Stimulated activated CD4-positive, alpha-beta T cell treated with anti-CD3 and anti-CD28 coated beads, Interleukin-4, amount 100 ng/mL, for 48 hours (primary cell): ENCODE measurements around the gene CEP72.
A peak's percentile ranks its signal among the peaks of the same experiment; 100 is the strongest.
"Not testable (repeated sequence)": the region's sequence is repeated elsewhere in the genome, so short reads cannot be mapped to it uniquely, and the experiment has no call there.

ENCODE experiments used
- DNase-seq, 2 donors: peaks; one replicate each; pipeline ENCODE4 v3.0.0-alpha.2; 2020; ENCODE audit warnings: low read depth in 2 of 2

CEP72 gene

GRCh38 chr5:682216-682615 is 70.1 kb downstream of the CEP72 start:
- not testable (repeated sequence) for DNase-seq

- not testable (repeated sequence) for DNase-seq
These were observed 70.7 kb downstream of the CEP72 start for GRCh38 chr5:682651-683358.

GRCh38 chr5:683551-684481 is 71.7 kb downstream of the CEP72 start:
- no peak for DNase-seq

- no peak for DNase-seq
These were observed 72.6 kb downstream of the CEP72 start for GRCh38 chr5:684751-685216.

- no peak for DNase-seq
These were observed 73.4 kb downstream of the CEP72 start for GRCh38 chr5:685262-686171.

- DNase-seq = not testable (repeated sequence)
These were observed 74.0 kb downstream of the CEP72 start for GRCh38 chr5:686172-686523.

- DNase-seq = not testable (repeated sequence)
These were observed 74.8 kb downstream of the CEP72 start for GRCh38 chr5:686936-687335.

GRCh38 chr5:688348-689010 is 76.3 kb downstream of the CEP72 start:
- not testable (repeated sequence) for DNase-seq

- DNase-seq = not testable (repeated sequence)
These were observed 78.2 kb downstream of the CEP72 start for GRCh38 chr5:690293-690692.

GRCh38 chr5:691049-691448 is 78.9 kb downstream of the CEP72 start:
- not testable (repeated sequence) for DNase-seq

GRCh38 chr5:691817-692528 is 79.8 kb downstream of the CEP72 start:
- no peak for DNase-seq

- DNase-seq = not testable (repeated sequence)
These were observed 80.4 kb downstream of the CEP72 start for GRCh38 chr5:692529-693041.

- DNase-seq = peak; percentile 64 to 86
These were observed 81.3 kb downstream of the CEP72 start, which contains the start of gene TPPP for GRCh38 chr5:693271-694041. Gene TPPP, minus strand, starts transcription at chr5:693352. Its CDS starts 15,292 bp downstream, at chr5:678060.

GRCh38 chr5:694042-694431 is 81.9 kb downstream of the CEP72 start:
- DNase-seq = not testable (repeated sequence)

- not testable (repeated sequence) for DNase-seq
These were observed 83.3 kb downstream of the CEP72 start for GRCh38 chr5:695475-695874.

- not testable (repeated sequence) for DNase-seq
These were observed 84.1 kb downstream of the CEP72 start for GRCh38 chr5:696191-696590.

GRCh38 chr5:696753-697702 is 84.9 kb downstream of the CEP72 start:
- not testable (repeated sequence) for DNase-seq
